Upper lobe of left lung (tissue), 4 donors: ENCODE data around the gene LZTS3.

ENCODE experiments used
- CTCF ChIP-seq, 6 experiments: fragments of 450-650 bp in 4 of 6; fragments of 200-600 bp in 2 of 6; sonication (generic) in 2 of 6; IDR thresholded peaks; one replicate each; pipeline ENCODE4 v1.5.1; 2016 to 2019; ENCODE audit warnings: antibody characterized with exemption in 6 of 6
- EP300 ChIP-seq, 4 donors: sonication (generic); formaldehyde crosslinking; IDR thresholded peaks; one replicate each; pipeline ENCODE4 v1.5.1; 2017; ENCODE audit warnings: antibody characterized with exemption in 4 of 4, control low read depth in 2 of 4
- POLR2A ChIP-seq, 4 donors: fragments of 450-650 bp; IDR thresholded peaks; one replicate each; pipeline ENCODE4 v1.5.1; 2016 to 2017; ENCODE audit warnings: antibody characterized with exemption in 4 of 4, mild to moderate bottlenecking in 2 of 4

- TF ChIP-seq CTCF (IDR thresholded peaks at IDR 0.05) = no peak
- no peak for TF ChIP-seq POLR2A (IDR thresholded peaks at IDR 0.05)
- TF ChIP-seq EP300 (IDR thresholded peaks at IDR 0.05) = no peak
These were observed 11.9 kb downstream of the LZTS3 start for GRCh38 chr20:3161316-3162079.
